ENCODE results near the gene ZNF44. TPM values are rescaled to one million over a fixed set of nuclear protein-coding genes. Genes with fewer than 3 reads are reported as not detected.
A peak's percentile ranks its signal among the peaks of the same experiment; 100 is the strongest.

Gene ZNF44
- total and polyA plus RNA-seq, 9 of the 15 experiments (the other 6 are each of a cell fraction or from before 2014, with no cell fraction given): 2.6 to 8.3 (median 4.4) TPM

DNA sequence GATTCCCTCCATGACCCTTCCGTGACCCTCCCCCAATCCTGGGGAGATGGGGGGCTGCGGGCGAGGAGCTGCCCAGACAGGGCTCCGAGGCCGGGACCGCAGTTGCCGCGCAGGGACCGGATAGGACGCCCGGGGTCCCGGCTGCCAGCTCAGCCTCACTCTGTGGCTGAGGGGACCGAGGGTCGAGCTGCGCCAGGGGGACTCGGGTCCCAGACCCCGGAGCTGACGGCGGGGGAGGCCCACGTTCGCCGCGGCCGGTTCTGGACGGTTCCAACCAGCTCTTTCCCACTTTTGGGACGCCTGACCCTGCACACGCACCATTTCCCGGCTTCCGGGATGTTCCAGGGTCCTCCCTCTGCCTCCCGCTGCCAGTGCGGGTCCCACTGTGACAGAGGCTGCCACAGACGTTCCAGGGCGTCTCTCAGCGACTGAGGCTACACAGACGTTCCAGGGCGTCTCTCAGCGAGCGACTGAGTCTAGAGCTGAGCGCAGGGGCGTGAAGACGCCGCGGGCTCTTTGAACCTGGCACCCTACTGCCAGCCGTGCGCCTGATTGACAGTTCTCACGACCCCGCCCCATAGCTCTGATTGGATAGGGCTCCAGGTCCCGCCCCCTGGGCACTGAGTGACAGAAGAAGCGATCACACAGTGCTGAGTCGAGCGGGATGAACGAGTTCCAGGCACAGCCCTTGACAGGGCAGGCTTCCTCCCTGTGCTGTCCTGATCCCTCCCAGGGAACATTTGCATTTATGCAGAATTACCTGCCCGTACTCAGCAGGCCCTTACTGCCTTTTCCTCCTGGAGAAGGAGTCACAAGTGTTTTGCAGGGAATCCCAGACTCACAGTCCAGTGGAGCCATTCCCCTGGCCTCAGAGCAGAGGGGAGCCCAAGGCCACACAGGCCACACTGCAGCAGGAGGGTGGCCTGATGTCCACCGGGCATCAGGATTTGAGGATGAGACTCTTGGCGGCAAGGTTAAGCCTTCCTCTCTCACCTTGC is 38.8 kb upstream of the ZNF44 start, which contains the start of gene ZNF563 (continued):
- TF ChIP-seq MXD1 (CRISPR knock-in tag; IDR thresholded peaks at IDR 0.05; ENCODE audit: borderline replicate concordance, poor library complexity, severe bottlenecking) (no peak), SAFB (IDR thresholded peaks at IDR 0.05; ENCODE audit: borderline replicate concordance, low read depth, low read length) (no peak), NCOA1 (IDR thresholded peaks at IDR 0.05; ENCODE audit: low read depth) (no peak), AFF1 (IDR thresholded peaks at IDR 0.05; ENCODE audit: low read depth in 1 of 2, partially characterized antibody in 2 of 2) (no peak), NFE2 (IDR thresholded peaks at IDR 0.05; ENCODE audit: low read depth) (no peak), SRSF9 (IDR thresholded peaks at IDR 0.05; ENCODE audit: borderline replicate concordance, low read depth, low read length) (no peak), ARNT (IDR thresholded peaks at IDR 0.05) (no peak), ARID1B (IDR thresholded peaks at IDR 0.05) (no peak), RBM25 (IDR thresholded peaks at IDR 0.05; ENCODE audit: low read depth, low read length, severe bottlenecking) (no peak), ZFPM2 (CRISPR knock-in tag; IDR thresholded peaks at IDR 0.05) (no peak), TGIF2 (CRISPR knock-in tag; IDR thresholded peaks at IDR 0.05) (no peak), DIDO1 (tag; IDR thresholded peaks at IDR 0.05; ENCODE audit: low read depth) (no peak), POLR2A (conservative IDR thresholded peaks at IDR 0.05) (peak; percentile 57; the same call in 1 of the 2 replicates), CEBPB (tag; IDR thresholded peaks at IDR 0.05) (no peak), EGR1 (conservative IDR thresholded peaks at IDR 0.05) (no peak), ETV1 (tag; conservative IDR thresholded peaks at IDR 0.05; ENCODE audit: low read depth) (no peak), FOXJ3 (CRISPR knock-in tag; IDR thresholded peaks at IDR 0.05) (no peak), MBD2 (IDR thresholded peaks at IDR 0.05; ENCODE audit: borderline replicate concordance, low read depth) (0 out of 2 replicates have a peak, but pooled peaks have one; percentile 43), ATF4 (CRISPR knock-in tag; IDR thresholded peaks at IDR 0.05) (no peak)
- TF ChIP-seq, protein P1, sequence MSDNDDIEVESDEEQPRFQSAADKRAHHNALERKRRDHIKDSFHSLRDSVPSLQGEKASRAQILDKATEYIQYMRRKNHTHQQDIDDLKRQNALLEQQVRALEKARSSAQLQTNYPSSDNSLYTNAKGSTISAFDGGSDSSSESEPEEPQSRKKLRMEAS (CRISPR knock-in tag; IDR thresholded peaks at IDR 0.05): no peak
- TF ChIP-seq, protein P2, sequence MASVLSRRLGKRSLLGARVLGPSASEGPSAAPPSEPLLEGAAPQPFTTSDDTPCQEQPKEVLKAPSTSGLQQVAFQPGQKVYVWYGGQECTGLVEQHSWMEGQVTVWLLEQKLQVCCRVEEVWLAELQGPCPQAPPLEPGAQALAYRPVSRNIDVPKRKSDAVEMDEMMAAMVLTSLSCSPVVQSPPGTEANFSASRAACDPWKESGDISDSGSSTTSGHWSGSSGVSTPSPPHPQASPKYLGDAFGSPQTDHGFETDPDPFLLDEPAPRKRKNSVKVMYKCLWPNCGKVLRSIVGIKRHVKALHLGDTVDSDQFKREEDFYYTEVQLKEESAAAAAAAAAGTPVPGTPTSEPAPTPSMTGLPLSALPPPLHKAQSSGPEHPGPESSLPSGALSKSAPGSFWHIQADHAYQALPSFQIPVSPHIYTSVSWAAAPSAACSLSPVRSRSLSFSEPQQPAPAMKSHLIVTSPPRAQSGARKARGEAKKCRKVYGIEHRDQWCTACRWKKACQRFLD (CRISPR knock-in tag; IDR thresholded peaks at IDR 0.05): no peak

All from K562 (cell line).